NB4 (cell line): ENCODE measurements around the gene SCNN1B.

Experiments used
- POLR2A ChIP-seq: IDR thresholded peaks from 2 replicates; pipeline ENCODE4 v1.6.1; 2011; ENCODE audit warnings: mild to moderate bottlenecking; ENCODE audit not compliant: insufficient read length; ENCODE audit errors: extremely low read depth
- TF ChIP-seq, protein P1 (sequence below): IDR thresholded peaks from one replicate; pipeline ENCODE4 v1.5.1; 2012; ENCODE audit warnings: low read depth, low read length

GRCh38 chr16:23276821-23277220 is 25.3 kb upstream of the SCNN1B start:
- TF ChIP-seq, protein P1, sequence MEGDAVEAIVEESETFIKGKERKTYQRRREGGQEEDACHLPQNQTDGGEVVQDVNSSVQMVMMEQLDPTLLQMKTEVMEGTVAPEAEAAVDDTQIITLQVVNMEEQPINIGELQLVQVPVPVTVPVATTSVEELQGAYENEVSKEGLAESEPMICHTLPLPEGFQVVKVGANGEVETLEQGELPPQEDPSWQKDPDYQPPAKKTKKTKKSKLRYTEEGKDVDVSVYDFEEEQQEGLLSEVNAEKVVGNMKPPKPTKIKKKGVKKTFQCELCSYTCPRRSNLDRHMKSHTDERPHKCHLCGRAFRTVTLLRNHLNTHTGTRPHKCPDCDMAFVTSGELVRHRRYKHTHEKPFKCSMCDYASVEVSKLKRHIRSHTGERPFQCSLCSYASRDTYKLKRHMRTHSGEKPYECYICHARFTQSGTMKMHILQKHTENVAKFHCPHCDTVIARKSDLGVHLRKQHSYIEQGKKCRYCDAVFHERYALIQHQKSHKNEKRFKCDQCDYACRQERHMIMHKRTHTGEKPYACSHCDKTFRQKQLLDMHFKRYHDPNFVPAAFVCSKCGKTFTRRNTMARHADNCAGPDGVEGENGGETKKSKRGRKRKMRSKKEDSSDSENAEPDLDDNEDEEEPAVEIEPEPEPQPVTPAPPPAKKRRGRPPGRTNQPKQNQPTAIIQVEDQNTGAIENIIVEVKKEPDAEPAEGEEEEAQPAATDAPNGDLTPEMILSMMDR = no peak
- no peak for TF ChIP-seq POLR2A
